RWPE2 (cell line): Measurements from ENCODE around the gene SDR42E2.

Experiments used
- ATAC-seq: fragments of 200-7000 bp; cut with Tn5 transposase; 3 replicates; pipeline ENCODE4 v1.9.1; 2021; ENCODE audit warnings: low read depth
- DNase-seq: peaks from one replicate; pipeline ENCODE4 v3.0.0-alpha.2; 2020; ENCODE audit warnings: low spot score
- H3K27ac ChIP-seq: fragments of 450-650 bp; 2 replicates; pipeline ENCODE4 v1.5.1; 2017; ENCODE audit warnings: mild to moderate bottlenecking; ENCODE audit not compliant: poor library complexity, severe bottlenecking
- H3K27me3 ChIP-seq: fragments of 250-450 bp; sonication (Bioruptor Pico); 2 replicates; pipeline ENCODE4 v1.5.1; 2021; ENCODE audit warnings: mild to moderate bottlenecking, moderate library complexity; ENCODE audit not compliant: insufficient read depth, poor library complexity, severe bottlenecking
- H3K36me3 ChIP-seq: fragments of 250-450 bp; sonication (Bioruptor Pico); 2 replicates; pipeline ENCODE4 v1.5.1; 2020; ENCODE audit warnings: low read depth, mild to moderate bottlenecking, moderate library complexity
- H3K4me1 ChIP-seq: fragments of 250-450 bp; sonication (Bioruptor Pico); 2 replicates; pipeline ENCODE4 v1.5.1; 2021; ENCODE audit warnings: mild to moderate bottlenecking, moderate library complexity; ENCODE audit not compliant: insufficient read depth, poor library complexity, severe bottlenecking
- H3K4me3 ChIP-seq: fragments of 250-450 bp; sonication (Bioruptor Pico); 2 replicates; pipeline ENCODE4 v1.5.1; 2021; ENCODE audit warnings: mild to moderate bottlenecking, moderate library complexity; ENCODE audit not compliant: severe bottlenecking
- H3K9me3 ChIP-seq: fragments of 250-450 bp; sonication (Bioruptor Pico); 2 replicates; pipeline ENCODE4 v1.5.1; 2021; ENCODE audit warnings: mild to moderate bottlenecking, moderate library complexity; ENCODE audit not compliant: severe bottlenecking
- TF ChIP-seq, protein P1 (sequence below): fragments of 450-650 bp; IDR thresholded peaks from one replicate; pipeline ENCODE4 v1.5.1; 2017; ENCODE audit warnings: mild to moderate bottlenecking, moderate library complexity; ENCODE audit not compliant: poor library complexity, severe bottlenecking

Gene SDR42E2

GRCh38 chr16:22202261-22202637 lies 39.9 kb downstream of the SDR42E2 start:
- no peak overlapping the region for H3K4me3 ChIP-seq
- H3K27ac ChIP-seq = no peak overlapping the region
- no peaks in the 10 kb centered on the region for H3K9me3 ChIP-seq
- peaks cover 10% of the 10 kb centered on the region for H3K4me1 ChIP-seq
- TF ChIP-seq, protein P1, sequence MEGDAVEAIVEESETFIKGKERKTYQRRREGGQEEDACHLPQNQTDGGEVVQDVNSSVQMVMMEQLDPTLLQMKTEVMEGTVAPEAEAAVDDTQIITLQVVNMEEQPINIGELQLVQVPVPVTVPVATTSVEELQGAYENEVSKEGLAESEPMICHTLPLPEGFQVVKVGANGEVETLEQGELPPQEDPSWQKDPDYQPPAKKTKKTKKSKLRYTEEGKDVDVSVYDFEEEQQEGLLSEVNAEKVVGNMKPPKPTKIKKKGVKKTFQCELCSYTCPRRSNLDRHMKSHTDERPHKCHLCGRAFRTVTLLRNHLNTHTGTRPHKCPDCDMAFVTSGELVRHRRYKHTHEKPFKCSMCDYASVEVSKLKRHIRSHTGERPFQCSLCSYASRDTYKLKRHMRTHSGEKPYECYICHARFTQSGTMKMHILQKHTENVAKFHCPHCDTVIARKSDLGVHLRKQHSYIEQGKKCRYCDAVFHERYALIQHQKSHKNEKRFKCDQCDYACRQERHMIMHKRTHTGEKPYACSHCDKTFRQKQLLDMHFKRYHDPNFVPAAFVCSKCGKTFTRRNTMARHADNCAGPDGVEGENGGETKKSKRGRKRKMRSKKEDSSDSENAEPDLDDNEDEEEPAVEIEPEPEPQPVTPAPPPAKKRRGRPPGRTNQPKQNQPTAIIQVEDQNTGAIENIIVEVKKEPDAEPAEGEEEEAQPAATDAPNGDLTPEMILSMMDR = no peak
- no peaks in the 10 kb centered on the region for H3K36me3 ChIP-seq
- DNase-seq = no peak
- H3K27me3 ChIP-seq = no peaks in the 10 kb centered on the region
- ATAC-seq = no peak

DNA sequence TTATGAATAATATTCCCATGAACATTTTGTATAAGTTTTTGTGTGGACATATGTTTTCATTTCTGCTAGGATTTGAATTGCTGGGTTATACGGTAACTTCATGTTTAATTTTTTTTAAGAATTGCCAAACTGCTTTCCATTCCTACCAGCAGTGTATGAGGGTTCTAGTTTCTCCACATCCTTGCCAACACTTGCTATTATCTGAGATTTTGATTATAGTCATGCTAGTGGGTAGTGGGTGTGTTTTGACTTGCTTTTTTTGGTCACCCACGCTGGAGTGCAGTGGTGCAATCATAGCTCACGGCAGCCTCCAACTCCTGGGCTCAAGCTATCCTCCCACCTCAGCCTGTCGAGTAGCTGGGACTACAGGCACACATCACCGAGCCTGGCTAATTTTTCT lies 40.8 kb downstream of the SDR42E2 start:
- Histone ChIP-seq H3K9me3 (no peaks in the 10 kb centered on the region), H3K27me3 (no peaks in the 10 kb centered on the region), H3K36me3 (no peaks in the 10 kb centered on the region), H3K4me3 (no peak overlapping the region), H3K27ac (no peak overlapping the region), H3K4me1 (peaks cover 10% of the 10 kb centered on the region)
- ATAC-seq = no peak
- TF ChIP-seq, protein P1 = no peak
- DNase-seq = no peak

DNA sequence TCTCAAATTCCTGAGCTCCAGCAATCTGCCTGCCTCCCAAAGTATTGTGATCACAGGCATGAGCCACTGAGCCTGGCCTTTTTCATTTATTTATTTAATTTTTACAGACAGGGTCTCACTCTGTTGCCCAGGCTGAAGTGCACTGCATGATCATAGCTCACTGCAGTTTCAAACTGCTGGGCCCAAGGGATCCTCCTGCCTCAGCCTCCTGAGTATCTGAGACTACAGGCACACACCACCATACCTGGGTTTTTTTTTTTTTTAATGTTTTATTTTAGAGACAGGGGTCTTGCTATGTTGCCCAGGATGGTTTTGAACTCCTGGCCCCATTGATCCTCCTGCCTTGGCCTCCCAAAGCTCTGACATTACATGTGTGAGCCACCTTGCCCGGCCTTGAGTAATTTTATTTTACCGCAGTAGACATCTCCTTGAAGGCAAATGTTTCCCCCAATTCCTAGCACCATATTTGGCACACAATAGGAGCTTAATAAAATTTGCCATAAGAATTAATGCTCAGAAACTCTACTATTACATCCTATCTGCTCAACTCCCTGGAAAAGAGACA lies 41.9 kb downstream of the SDR42E2 start:
- H3K36me3 ChIP-seq = no peaks in the 10 kb centered on the region
- H3K4me3 ChIP-seq = no peak overlapping the region
- DNase-seq (no peak), ATAC-seq (no peak)
- no peaks in the 10 kb centered on the region for H3K27me3 ChIP-seq
- TF ChIP-seq, protein P1 = no peak
- H3K9me3 ChIP-seq = no peaks in the 10 kb centered on the region
- H3K27ac ChIP-seq = no peak overlapping the region
- H3K4me1 ChIP-seq = peaks cover 7% of the 10 kb centered on the region

- H3K4me3 ChIP-seq = peak overlapping the region; percentile 82
- no peaks in the 10 kb centered on the region for H3K9me3 ChIP-seq
- no peaks in the 10 kb centered on the region for H3K27me3 ChIP-seq
- peak overlapping the region; percentile 70 for H3K27ac ChIP-seq
- DNase-seq = no peak
- H3K36me3 ChIP-seq = no peaks in the 10 kb centered on the region
- ATAC-seq = no peak
- TF ChIP-seq, protein P1 = no peak
- H3K4me1 ChIP-seq = no peaks in the 10 kb centered on the region
Observed at GRCh38 chr16:22205577-22206012, 43.3 kb downstream of the SDR42E2 start.

GRCh38 chr16:22206013-22206841 lies 43.9 kb downstream of the SDR42E2 start, which contains the start of gene EEF2K:
Gene EEF2K (plus strand): TSS chr16:22206278. CDS start chr16:22225730, 19,452 bp downstream.
- DNase-seq = peak; percentile 94
- ATAC-seq = peak; percentile 90
- TF ChIP-seq, protein P1 = peak; percentile 91
- Histone ChIP-seq H3K27ac (peak within 1 kb of the TSS; percentile 70), H3K4me1 (no peaks in the 10 kb centered on the region), H3K27me3 (no peaks in the 10 kb centered on the region), H3K4me3 (peak within 1 kb of the TSS; percentile 82), H3K9me3 (no peaks in the 10 kb centered on the region), H3K36me3 (no peaks in the 10 kb centered on the region)
